ENCODE measurements around the gene NUTF2. TPM values are rescaled to one million over a fixed set of nuclear protein-coding genes. Genes with fewer than 3 reads are reported as not detected.

NUTF2 gene
- total and polyA plus RNA-seq, 2 of the 8 experiments (the other 6 are each of a cell fraction or from before 2014, with no cell fraction given): 219 to 377 TPM

- TF ChIP-seq CHD7 (IDR thresholded peaks at IDR 0.05; ENCODE audit: insufficient replicate concordance, low read length): no peak
- TF ChIP-seq KDM4A (IDR thresholded peaks at IDR 0.05; ENCODE audit: low read depth, low read length, severe bottlenecking): peak; percentile 1
- no peak; the same call in 1 of the 2 replicates for TF ChIP-seq BACH1 (IDR thresholded peaks at IDR 0.05; ENCODE audit: low read length)
- TF ChIP-seq EP300 (IDR thresholded peaks at IDR 0.05; ENCODE audit: borderline replicate concordance in 1 of 2, low read depth in 2 of 2, low read length in 2 of 2): no peak
- TF ChIP-seq MAFK (IDR thresholded peaks at IDR 0.05; ENCODE audit: low read depth, low read length): no peak
- no peak for TF ChIP-seq TAF1 (IDR thresholded peaks at IDR 0.05; ENCODE audit: low read depth, low read length)
- no peak for TF ChIP-seq POLR2AphosphoS5 (IDR thresholded peaks at IDR 0.05; ENCODE audit: low read depth, low read length)
- TF ChIP-seq MAX (IDR thresholded peaks at IDR 0.05): no peak; the same call in 1 of the 2 replicates
- 0 out of 2 replicates have a peak, but pooled peaks have one; percentile 19 for TF ChIP-seq SRF (IDR thresholded peaks at IDR 0.05; ENCODE audit: low read depth, low read length)
- no peak for TF ChIP-seq CREB1 (IDR thresholded peaks at IDR 0.05)
Observed at GRCh38 chr16:67842509-67843342, 4.0 kb upstream of the NUTF2 start (continued).
